GM19324 (cell line): Measurements from ENCODE around the gene DAPK2.

ENCODE experiments used
- ATAC-seq: cut with Tn5 transposase; IDR thresholded peaks from one replicate; pipeline ENCODE4 v1.9.1; 2021; ENCODE audit warnings: mild to moderate bottlenecking, moderate library complexity; ENCODE audit not compliant: unreplicated experiment, low FRiP score

The DAPK2 gene

DNA sequence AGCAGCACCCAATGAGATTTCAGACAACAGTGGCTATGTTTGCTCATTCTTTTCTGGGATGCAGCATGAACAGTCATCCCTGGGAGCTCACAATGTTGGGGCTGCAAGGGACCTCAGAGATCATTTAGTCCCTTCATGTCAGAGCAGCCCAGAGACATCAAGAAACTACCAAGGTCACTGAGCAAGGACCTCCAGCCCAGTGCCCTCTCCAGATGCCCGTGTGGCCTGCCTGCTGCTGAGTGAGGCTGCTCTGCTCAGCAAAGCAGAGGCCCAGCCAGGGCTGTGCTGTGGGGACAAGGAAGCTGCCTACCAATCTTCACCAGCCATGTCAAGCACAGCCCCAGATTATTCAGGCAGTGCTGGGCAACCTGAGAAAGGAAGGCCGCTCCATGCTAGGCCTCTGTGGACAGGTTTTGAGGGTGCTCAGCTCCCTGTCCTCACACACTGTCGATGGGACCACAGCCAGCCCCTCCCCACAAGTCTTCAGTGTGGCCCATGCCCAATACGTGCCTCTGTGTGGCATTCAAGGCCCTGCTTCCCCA, 99.7 kb downstream of the DAPK2 start:
- ATAC-seq = no peak

DNA sequence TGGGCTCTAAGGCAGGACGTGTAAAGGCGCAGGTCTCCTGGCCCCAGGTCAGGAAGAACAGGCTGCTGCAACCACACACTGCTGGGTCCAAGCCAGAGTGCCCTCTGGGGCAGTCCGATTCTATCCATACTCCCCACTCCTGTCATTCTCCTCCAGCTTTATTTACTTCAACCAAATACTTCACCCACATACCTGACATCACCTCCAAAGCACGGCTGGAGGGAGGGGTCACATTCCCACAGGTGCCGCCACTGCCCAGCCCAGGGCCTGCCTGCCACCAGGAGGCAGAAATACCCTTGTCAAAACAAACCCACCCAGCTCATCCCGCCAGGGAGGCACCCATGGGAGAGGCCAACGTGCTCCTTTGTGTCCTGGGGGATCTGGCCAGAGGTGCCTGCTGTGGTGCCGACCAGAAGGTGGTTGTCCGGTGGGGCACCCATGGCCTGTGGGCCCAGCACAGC, 100.4 kb downstream of the DAPK2 start:
- ATAC-seq = no peak

DNA sequence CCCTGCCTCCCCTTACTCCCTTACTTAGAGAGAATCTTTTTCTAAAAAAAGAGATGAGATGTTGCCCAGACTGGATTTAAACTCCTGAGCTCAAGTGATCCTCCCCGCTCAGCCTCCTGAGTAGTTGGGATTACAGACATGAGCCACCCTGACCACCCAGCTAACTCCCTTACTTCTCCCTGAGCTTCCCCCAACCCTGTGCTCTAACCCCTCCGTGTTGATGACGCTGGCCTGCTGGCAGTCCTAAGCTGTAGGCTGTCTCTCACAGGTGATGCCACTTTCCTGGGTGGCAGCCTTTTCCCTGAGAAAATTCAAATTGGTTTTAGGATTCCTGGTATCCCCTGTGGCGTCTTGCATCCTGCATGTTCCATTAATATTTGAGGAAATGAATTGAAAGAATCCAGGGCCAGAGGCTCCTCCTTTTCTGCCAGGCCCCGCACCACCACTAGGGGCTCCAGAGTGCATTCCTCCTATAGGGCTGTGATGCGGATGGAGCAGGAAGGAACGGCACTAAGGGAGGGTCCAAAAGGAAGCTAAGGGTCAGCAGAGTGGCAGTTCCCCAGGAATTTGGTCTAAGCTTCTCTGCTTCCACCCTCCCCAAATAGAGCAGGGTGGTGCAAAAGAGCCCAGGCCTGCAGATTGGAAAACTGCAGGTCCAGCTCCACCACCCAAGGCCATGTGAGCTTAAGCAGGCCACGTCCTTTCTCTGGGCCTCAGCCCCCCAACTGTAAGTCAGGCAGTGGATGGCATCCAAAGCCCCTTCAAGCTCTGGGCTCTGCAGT, 101.1 kb downstream of the DAPK2 start:
- ATAC-seq = peak; percentile 55

DNA sequence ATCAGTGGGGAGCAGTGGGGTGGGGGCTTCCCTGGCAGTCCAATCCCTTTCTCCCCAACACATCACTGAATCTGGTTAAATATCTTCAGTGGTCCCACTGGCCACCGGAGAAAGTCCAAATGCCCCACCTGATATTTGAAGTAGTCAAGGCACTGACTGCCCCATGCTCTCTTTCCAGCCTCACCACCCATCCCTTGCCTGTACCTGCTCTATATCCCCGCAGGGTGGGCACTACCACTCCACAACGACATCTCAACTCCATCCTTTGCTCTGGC, 101.7 kb downstream of the DAPK2 start:
- no peak for ATAC-seq

DNA sequence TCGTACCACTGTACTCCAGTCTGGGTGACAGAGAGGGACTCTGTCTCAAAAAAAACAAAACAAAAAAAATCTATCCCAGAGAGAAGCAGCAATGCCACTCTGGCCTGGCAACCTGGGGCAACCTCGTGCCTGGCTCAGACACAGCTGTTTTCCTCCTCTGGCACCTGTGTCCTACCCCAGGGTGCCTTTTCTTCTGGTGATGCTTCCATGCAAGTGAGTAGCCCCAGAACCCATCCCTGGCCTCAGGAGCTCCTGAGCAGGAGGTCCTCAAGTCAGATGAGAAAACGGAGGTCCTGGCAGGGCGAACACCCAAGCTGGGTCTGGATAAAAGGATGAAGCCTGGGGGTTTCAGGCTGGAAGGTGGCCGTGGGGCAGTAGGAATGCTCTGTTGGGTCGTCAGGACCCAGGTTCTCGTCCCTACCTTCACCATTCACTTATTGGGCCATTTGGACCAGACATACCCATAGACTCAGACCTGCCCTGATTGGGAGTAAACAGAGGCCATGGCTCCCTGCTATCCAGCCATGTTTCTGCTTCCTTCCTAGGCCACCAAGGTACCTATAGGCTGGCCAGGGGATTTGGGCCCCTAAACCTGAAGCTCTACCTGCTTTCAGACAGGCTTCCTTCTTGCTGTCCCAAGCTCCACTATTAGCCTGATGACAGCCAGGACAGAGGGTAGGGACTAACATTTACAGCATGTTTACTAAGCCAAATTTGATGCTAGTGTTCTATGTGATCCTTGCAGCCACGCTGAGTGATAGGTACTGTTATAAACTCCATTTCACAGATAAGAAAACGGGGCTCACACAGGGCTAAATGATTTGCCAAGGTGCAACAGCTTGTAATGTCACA, 102.2 kb downstream of the DAPK2 start:
- no peak for ATAC-seq

DNA sequence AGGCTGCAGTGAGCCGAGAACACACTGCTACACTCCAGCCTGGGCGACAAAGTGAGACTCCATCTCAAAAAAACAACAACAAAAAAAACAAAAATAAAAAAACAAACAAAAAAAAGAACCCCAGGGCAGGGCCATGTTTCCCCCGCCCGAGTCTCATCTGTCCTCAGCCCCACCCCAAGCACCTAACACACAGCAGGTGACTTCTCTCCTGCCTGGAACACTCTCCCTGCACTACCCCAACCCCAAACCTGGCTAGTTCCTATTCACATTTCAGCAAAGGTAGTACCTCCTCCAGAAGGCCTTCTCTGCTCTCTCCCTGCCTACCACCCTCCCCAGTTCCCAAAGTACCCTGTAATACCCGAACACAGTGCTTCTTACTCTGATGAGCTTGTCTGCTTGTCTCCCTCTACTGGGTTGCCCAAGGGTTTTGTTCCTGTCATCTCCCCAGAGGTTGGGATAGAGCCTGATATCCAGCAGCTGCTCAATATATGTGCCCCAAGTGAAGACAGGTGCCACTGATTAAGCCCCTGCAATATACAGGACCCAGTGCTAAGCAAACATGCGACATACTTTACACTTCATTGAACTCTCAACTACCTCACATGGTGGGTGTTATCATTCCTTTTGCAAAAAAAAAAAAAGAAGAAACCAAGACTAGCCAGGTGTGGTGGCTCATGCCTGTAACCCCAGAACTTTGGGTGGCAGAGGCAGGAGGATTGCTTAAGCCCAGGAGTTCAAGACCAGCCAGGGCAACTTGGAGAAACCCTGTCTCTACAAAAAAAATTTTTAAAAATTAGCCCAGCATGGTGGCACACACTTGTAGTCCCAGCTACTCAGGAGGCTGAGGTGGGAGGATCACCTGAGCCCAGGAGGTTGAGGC, 103.6 kb downstream of the DAPK2 start:
- ATAC-seq = no peak

DNA sequence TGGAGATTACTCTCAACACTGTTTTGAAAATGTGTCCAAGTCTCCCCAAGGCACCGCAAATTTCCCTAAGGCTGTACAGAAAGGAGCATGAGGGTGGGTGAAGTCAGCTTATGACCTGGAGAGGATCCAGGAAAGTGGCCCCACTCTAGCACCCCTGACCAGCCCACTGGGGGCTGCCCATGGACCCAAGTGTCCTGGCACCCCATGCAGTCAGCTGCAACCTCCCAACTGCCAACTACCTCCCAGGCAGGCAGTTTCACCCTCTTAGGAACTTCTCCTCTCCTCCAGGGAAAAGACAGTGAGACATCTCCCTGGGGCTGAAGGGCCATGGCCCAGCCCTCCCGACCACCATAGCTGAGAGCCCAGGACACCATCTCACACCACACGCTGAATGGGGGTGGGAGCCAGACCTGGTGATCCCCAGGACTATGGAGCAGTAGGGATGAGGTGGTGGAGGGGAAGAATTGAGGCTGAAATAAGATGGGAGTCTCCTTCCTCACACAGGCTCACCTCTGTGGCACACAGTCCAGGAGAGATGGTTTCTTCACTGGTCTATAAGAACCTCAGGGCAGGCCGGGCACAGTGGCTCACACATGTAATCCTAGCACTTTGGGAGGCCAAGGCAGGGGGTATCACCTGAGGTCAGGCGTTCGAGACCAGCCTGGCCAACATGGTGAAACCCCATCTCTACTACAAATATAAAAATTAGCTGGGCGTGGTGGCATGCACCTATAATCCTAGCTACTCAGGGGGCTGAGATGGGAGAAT, 104.4 kb downstream of the DAPK2 start:
- ATAC-seq = no peak

DNA sequence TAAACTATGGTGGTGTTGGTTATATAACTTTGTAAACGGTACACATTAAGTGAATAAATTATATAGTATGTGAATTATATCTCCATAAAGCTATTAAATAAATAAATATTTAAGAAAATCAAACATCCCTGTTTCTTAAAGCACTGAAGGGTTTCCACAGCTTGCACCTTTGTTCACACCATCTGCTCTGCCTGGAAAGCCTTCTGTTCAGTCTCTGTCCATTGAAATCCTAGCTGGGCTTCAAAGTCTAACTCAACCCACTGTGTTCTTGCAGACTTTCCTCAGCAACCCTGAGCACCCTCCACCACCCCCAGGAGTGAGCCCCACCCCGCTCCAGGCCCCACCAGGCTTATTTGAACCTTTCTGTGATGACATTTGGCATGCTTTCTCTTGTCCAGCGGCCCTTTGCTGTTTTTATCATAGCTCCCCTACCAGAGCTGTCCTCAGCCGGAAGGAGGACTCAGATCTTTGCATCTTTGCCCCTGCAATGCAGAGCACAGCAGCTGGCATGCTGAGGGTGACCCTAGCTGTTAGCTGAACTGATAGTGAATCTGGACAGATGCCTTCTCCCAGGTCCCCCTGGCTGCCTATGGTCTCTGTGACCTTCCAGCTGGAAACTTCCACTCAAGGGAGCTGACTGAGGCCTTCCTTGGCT, 105.2 kb downstream of the DAPK2 start:
- no peak for ATAC-seq

DNA sequence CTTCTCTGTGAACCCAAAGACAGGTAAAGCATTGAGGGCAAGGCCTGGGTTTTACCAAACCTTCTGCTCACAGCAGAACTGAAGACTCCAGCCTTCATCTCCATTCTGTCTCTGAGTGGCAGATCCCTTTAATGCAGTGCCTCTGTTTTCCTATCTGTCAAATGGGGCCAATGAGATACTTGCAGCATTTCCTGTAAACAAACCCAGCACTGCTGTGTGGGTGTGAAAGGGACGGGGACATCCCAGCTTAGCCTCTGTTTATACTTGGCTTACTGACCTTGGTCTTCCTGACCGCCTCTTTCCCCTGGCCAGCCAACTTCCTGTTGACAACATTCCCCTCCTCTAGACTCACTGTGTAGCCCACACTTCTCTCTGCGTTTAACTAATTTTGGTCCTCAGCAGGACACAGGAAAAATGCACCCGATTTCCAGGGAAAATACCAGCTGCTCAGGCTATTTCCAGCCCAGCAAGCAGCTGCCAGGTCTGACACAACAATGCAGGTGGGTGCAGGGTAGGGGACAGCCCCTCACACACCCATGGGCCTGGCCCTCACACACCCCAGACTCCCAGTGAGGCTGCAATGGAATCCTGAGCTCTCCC, 106.7 kb downstream of the DAPK2 start:
- no peak for ATAC-seq

DNA sequence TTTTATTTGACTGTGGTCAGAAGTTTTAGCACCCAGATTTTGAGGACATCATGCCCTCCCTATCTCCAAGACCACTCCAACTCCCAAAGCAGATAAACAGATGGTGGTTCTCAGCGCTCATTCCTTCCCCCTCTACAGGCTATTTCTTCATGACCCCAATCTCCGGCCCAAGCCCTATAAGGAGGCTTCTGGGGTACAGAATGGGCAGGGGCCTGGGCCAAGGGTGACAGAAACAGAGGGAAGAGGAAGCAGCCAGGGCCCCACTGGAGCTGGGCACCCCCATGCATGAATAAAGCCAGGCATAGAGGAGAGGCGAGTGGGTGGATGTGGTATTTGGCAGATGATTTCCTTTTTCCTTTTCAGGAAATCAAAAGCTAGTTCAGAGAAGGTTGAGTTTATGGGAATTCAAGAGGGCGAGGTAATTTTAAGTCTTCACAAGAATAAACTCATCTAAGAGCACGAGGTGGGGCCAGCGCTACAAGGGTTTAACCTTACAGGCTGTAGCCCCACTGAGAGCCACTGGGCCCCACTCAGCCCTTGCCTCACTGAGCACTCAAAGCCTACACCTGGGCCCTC, 107.7 kb downstream of the DAPK2 start:
- no peak for ATAC-seq

DNA sequence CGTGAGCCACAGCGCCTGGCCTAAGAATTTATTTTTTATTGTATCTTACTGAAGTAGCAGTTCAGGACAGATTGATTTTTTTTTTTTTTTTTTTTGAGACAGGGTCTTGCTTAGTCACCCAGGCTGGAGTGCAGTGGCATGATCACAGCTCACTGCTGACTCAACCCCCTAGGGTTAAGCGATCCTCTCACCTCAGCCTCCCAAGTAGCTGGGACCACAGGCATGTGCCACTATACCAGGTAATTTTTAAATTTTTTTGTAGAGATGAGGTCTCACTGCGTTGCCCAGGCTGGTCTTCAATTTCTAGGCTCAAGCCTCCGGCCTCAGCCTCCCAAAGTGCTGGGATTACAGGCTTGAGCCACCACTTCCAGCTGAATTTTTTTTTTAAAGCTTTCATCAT, 112.8 kb downstream of the DAPK2 start:
- ATAC-seq = no peak

DNA sequence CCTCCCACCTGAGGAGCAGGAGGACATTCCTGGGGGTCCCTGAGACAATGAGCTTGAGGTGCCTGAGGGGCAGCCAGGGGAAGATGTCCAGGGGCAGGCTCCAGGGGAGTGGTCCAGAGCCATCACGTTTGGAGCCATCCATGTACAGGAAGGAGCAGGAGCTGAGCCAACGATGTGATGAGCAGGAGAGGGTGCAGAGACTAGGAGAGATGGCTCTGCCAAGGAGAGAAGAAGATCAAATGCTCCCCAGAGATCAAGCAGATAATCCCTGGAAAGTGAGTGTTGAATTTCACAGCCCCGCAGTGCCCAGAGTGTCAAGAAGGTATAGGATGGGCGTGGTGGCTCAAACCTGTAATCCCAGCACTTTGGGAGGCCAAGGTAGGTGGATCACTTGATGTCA, 114.7 kb downstream of the DAPK2 start:
- ATAC-seq = no peak

DNA sequence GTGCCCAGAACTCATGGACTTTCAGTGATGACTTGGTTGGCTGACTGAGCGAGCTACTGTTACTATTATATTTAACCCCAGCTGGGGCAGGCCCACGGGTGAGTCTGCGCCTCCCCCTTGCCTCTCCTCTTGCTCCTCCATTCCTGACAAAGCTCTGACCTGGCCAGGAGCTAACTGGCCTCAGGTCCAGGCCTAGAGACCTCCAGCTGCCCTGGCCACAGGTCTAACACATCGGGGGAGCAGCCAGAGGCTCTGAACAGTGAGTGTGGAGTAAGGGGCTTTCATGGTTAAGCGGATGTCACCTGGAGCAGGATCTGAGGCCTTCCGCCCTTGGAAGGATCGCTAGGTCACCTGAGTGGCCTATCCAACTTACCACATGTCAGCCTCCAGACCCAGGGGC, 116.3 kb downstream of the DAPK2 start:
- ATAC-seq = no peak

DNA sequence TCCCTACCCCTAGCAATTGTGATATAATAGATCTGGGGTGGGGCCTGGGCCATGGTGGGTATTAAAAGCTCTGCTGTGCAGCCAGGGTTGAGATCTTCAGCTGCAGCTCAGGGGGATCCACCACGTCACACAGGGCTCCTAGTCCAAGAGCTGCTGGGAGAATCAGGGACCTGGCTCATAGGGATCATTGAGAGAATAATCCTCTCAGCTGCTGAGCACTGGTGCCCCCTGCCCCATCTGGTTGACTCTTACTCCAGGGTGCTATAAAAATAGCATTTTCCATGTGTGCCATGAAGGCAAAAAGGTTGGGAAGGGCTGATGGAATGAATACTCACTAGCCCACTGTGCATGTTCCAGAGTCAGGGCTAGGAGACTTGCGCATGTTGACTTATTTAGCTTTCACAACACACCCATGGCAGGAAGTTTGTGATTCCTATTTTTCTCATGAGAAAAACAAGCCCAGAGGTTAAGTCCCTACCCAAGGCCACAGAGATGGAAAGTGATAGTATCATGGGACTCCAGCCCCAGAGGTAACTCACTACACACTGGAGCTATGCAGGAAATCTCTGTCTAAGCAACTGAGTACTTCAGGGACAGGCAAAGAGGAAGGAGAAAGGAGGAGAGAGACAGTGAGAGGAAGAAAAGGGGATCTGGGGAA, 118.0 kb downstream of the DAPK2 start:
- no peak for ATAC-seq

DNA sequence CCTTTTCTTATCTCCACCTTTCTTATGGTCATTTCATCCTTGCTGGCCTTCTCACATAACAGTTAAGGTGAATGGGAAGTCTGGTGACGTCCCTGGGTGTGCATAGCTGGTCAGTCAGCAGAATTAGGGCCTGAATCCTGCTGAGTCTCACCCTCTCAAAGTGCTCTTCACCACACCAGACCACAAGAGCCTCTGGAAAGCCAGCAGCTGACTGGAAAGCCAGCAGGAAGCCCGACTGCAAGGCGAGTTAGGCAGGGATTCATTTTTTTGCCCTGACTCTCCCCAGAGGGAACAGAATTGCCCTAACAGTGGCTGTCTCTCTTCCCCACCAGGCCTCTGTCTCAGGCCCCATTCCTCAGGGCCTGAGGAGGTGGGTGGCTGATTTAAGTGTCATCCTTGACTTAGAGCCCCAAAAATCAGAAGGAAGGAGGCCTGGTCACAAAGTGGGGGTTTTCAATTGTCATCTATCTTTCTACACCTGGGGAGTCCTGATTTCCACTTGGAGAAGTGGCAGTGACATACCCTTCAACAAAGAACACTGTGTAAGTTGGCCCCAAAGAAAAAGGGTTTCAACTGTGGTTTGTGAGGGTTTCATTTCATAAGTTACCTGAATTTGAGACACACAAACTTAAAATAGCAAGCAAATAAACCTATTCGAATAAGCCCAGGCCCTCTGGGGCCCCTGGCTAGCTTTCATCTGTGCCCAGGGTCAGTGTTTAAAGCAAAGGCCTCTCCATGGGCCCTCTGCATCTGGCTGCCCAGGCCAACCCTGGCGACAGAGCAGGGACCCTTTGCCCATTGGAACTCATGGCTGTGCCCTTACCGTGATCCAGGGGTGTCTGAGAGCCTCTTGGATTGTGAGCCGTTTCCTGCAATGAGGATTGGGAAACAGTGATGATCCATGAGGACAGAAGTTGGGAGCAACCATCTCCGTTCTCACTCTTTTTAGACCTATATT, 122.0 kb downstream of the DAPK2 start:
- no peak for ATAC-seq

DNA sequence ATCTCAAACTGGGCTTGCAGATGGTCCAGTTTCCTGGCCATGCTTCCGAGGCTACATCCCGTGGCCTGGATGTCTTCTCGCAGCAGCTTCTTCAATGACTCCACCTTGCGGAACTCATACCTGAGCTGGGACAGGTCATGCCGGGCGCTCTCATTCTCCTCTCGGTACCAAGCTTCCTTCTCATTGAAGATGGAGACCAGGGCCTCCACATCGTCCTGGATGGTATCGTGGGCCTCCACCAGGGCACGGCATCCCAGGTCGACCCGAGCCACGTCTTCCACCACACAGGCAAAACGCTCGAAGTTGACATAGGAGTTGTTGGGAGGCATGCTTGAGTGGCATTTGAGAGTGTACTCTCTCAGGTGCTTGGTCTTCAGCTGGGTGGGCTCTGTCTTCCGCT, 123.4 kb downstream of the DAPK2 start:
- no peak for ATAC-seq

DNA sequence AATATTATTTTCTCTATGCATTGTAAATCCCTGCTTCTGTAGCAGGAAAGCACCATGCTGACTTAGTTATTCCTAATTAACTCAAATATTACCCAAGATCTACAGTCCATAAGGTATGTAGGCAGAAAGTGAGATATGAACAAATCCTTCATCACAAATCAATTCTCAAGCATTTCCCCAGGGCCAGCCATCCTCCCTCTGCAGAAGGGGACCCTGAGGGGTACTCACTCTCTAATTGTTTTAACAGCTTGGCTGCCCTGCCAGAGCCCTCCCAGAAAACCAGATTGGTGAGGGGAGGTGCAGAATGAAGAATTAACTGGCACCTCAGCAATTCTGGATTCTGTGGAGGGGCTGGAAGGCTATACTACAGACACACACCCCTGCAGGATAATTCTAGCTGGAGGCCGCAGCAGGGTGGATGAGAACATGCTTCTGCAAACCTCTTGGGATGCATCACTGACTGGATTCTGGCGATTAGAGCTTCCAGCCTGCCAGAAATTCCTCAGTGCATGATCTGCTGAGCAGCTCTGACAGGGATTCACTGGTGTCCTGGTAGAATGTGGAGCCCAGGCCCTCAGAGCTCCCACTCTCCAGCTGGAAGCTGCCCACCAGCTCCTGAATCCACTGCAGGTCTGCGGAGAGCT, 123.9 kb downstream of the DAPK2 start:
- no peak for ATAC-seq
